ENCODE measurements around the gene CDH1. TPM values are rescaled to one million over a fixed set of nuclear protein-coding genes. Genes with fewer than 3 reads are reported as not detected.
A peak's percentile ranks its signal among the peaks of the same experiment; 100 is the strongest.
"Not testable (repeated sequence)": the region's sequence is repeated elsewhere in the genome, so short reads cannot be mapped to it uniquely, and the experiment has no call there.

The CDH1 gene
- under 0.01 and 0.17 TPM in 2 replicates for total RNA-seq

GRCh38 chr16:68737046-68737729 is at the start of gene CDH1:
CDH1 (plus strand) TSS chr16:68737292; CDS start chr16:68737416, 124 bp downstream.
- DNase-seq, result no peak

GRCh38 chr16:68689921-68690320 is 47.2 kb upstream of the CDH1 start:
- DNase-seq, result no peak

DNA sequence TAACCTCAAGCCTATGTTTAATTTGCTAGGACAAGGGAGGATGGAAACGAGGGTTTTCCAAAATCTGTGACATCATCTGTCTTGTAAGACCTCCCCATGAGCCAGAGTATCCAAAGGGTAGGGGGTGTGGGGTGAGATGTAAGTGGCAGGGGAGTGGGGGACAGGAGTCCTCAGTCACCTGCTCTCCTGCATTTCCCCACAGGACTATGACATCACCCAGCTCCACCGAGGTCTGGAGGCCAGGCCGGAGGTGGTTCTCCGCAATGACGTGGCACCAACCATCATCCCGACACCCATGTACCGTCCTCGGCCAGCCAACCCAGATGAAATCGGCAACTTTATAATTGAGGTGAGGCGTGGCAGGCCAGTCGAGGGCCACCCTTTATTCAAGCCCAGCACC is 41.5 kb upstream of the CDH1 start:
- no peak for DNase-seq

DNA sequence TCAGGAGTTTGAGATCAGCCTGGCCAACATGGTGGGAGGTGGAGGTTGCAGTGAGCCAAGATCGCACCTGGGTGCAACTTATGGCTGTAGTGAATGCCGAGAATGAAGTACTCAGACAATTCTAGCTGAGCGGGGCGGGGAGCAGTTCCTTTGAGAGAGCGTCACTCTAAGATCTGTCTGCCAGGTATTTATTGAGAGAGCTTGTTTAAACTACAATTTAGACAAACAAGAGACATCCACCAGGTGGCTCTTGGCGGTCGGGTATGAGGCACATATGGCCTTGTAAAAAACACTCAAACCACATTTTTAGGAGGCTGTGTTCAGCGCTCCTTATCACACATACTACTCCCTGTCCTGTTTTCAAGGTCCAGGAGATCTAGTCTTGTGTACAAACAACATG is 40.6 kb upstream of the CDH1 start:
- no peak for DNase-seq

GRCh38 chr16:68698091-68698490 is 39.0 kb upstream of the CDH1 start:
- no peak for DNase-seq

- DNase-seq, result peak; percentile 58
These were observed 37.0 kb upstream of the CDH1 start for GRCh38 chr16:68700120-68700519.

DNA sequence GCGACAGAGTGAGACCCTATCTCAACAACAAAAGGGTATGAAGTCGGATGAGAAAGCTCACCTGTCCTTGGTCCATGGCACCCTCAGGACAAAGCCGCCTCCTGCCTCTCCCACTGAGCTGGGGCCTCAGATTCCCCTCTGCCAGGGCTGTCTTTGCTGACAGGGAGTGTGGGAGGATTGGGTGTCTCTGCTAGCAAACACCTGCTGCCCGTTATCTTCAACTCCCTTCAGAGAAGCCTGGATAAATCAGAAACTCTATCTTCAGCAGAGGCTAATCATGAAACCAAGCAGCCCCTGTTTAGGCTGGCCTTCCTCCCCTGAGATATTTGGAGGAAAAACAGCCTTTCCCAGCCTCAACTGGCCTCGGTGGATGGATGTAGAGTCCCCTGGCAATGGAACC is 36.3 kb upstream of the CDH1 start:
- DNase-seq, result no peak

GRCh38 chr16:68704232-68704867 is 32.7 kb upstream of the CDH1 start:
- peak; percentile 78 for DNase-seq

- peak; percentile 9 for DNase-seq
These were observed 29.5 kb upstream of the CDH1 start for GRCh38 chr16:68707340-68708152.

DNA sequence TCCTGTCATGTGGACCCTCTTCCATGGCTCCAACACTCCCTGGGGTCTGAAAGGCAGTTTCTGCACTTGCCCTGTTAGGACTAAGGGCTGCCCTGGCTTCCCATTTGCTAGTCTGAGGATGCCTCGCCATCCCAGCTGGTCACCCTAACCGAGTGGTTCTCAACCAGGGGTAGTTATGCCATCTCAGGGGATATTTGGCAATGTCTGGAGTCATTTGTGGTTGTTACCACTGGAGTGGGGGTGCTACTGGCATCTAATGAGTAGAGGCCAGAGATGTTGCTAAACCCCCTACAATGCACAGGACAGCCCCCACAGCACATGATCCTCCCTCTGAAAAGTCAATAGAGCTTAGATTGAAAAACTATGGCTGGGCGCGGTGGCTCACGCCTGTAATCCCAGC is 26.9 kb upstream of the CDH1 start:
- no peak for DNase-seq

DNA sequence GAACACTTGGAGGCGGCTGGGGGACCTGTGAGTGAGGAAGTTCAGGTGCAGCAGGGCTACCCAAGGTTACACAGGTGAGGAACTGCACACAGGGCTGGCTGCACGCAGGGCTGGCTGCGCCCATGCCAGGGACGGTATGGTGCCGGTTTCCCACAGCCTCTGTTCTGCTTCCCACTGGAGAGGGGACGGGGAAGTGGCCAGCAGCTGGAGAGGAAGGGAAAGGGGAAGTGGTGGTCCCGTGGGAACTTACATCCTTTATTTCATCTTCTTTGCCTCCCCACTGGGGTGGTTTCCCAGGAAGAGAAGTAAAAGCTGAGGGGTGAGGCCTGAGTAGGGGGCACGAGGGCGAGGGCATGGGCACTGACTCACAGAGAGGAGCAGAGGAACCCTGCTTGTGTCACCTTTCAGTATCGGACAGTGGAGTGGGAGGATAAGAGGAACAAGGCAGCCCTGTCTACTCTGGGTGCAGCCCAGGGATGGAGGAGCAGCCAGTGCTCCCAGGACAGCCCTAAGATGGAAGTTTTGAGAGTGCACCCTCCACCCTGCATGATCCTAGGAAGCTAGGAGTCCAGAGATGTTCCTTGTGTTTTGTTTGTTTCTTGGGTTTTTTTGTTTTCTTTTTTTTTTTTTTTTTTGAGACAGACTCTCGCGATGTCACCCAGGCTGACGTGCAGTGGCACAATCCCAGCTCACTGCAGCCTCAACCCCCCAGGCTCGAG is 25.5 kb upstream of the CDH1 start:
- DNase-seq, result no peak

DNA sequence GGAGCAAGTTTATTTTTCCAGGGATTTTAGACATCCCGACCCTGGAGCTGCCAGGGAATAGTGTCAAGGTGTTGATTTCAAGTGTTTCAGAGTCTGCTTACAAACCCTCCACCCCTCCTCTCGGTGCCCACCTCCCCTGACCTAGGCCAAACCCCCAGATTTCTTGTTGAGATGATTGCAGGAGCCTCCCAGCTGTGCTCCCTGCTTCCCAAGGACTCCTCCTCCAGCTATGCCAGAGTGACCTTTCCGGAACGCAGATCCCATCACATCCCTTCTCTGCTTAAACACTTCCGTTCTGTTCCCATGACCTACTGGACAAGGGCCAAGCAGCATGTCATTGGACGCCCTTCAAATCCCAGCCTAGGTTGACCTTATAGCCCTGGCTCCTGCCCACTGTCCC is 23.7 kb upstream of the CDH1 start:
- DNase-seq, result peak; percentile 39

DNA sequence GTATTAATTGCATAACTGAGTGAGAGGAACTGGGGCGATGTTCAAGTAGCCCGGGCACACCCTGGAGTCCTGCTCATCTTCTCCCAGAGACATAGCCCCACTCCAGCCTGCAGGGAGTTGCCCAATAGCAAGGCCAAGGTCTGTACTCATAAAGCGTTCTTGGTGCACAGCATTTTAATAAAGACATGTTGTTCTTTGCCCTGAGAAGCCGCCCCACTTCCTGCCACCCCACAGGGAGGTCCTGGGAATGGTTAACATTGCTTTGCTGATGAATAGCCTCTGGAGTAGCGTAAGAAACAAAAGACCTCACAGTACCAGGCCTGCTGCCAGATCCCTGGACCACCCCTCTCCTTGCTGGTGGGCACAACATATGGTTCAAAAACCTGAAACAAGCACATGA is 21.6 kb upstream of the CDH1 start:
- DNase-seq, result no peak

DNA sequence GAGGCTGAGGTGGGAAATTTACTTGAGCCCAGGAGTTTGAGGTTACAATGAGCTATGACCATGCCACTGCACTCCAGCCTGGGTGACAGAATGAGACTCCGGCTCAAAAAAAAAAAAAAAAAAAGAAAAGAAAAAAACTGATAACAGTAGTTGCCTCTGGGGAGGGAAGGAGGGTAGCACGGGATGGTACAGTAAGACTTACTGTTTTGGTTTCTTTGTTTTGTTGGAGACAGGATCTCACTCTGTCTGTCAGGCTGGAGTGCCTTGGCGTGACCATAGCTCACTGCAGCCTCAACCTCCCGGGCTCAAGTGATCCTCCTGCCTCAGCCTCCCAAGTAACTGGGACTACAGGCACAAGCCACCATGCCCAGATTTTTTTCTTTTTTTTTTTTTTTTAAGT is 20.6 kb upstream of the CDH1 start:
- DNase-seq, result not testable (repeated sequence)

- DNase-seq, result no peak
These were observed 19.4 kb upstream of the CDH1 start for GRCh38 chr16:68717684-68718083.

DNA sequence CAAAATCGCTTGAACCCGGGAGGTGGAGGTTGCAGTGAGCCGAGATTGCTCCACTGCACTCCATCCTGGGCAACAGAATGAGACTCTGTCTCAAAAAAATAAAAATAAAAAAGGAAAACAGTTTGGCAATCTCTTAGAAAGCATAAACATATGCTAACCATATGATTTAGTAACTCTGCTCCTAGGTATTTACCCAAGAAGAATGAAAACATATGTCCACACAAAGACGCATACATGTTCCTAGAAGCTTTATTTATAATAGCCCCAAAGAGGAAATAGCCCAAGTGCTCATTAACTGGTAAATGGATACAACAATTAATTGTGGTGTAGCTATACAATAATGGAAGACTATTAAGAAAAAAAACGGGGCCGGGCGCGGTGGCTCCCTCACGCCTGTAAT is 18.5 kb upstream of the CDH1 start:
- no peak for DNase-seq

GRCh38 chr16:68719993-68720489 is 17.1 kb upstream of the CDH1 start:
- no peak for DNase-seq

DNA sequence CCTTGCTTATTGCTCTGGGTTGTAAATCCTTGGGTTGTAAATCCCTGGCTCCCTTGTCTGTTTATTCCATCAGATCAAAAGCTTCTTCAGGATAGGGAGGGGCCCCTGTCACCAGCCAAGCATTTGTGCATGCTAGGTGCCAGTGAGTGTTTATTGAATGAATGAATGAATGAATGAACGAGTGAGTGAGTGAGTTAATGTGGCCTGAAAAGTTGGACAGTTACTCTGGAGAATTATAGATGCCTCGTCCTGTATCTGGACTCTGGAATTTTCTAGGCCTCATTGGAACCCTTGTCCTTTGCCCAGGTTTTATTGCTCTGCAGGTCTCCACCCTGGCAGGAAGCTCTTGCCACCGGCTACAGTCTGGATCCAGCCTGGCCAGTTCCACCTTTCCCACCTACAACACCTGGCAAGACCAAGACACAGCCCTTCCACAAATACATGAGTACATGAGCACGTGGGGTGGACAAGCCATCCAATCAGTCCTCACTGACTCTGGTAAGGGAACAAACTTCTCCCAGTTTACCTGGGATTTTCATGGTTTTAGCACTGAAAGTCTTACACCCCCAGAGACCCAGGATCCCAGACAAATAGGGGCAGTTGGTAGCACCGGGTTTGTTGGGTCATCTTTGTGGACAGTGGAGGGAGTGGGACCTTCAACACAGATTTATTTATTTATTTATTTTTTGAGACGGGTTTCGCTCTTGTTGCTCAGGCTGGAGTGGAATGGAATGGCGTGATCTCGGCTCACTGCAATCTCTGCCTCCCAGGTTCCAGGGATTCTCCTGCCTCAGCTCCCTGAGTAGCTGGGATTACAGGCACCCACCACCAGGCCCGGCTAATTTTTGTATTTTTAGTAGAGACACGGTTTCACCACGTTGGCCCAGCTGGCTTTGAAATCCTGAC is 14.7 kb upstream of the CDH1 start:
- DNase-seq, result no peak

GRCh38 chr16:68724797-68725196 is 12.3 kb upstream of the CDH1 start:
- no peak for DNase-seq

- DNase-seq, result no peak
These were observed 8.6 kb upstream of the CDH1 start for GRCh38 chr16:68728523-68728922.

DNA sequence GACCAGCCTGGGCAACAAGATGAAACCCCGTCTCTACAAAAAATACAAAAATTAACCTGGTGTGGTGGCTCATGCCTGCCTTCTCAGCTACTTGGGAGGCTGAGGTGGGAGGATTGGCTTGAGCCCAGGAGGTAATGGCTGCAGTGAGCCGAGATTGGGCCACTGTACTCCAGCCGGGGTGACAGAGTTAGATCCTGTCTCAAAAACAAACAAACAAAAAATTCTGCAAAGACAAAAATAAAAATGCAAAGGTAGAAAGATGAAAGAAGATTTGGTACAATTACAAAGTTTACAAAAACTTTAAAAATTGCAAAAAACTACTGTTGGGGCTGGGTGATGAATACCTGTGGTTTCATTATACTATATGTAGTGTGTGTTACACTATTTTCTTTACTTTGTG is 5.5 kb upstream of the CDH1 start:
- no peak for DNase-seq

Data from dermis blood vessel endothelial cell (primary cell).